ENCODE measurements around the gene SLC17A2.

The SLC17A2 gene

DNA sequence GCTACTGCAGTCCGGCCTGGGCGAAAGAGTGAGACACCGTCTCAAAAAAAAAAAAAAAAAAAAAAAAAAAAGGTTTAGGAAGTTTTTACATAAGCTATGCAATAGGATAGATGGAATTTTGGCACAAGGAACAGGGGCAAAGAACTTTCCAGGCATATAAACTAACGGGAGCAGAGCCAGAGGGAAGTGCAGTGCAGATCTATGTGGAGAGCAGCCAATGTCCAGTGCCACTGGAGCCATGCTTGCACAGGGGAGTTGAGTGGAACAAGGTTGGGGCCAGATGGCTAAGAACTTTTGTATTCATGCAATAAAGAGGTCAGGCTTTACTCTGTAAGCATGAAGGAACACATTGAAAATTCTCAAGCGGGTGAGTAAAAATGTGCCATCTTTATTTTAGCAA, 10.8 kb downstream of the SLC17A2 start:
- no peak for DNase-seq (ENCODE audit: low spot score)

DNA sequence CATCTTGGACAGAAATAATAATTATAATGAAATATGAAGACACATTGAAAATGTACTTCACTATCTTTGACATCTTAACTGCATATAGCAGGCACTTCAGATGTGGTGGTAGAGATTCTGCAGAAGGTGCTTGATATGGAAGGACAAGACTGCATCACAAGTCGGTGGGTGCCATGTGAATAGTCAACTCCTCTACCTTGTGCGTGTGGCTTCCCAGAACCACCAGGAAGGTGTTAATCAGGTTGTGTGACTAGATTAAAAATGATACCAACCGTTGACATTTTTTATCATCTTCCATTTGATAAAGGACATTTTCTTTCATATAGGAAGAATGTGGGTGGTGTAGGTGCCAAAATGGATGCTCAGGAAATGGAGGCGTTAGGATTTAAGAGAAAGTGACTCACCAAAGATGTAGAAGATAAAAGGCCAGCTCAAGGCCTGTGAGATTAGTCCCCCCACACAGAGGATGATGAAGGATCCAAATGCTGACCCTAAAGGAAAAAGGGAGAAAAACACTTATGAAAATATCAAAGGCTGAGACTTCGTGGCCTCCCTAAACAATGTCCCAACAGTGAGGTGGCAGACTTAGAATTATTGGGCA, 12.3 kb downstream of the SLC17A2 start:
- DNase-seq (ENCODE audit: low spot score): no peak

DNA sequence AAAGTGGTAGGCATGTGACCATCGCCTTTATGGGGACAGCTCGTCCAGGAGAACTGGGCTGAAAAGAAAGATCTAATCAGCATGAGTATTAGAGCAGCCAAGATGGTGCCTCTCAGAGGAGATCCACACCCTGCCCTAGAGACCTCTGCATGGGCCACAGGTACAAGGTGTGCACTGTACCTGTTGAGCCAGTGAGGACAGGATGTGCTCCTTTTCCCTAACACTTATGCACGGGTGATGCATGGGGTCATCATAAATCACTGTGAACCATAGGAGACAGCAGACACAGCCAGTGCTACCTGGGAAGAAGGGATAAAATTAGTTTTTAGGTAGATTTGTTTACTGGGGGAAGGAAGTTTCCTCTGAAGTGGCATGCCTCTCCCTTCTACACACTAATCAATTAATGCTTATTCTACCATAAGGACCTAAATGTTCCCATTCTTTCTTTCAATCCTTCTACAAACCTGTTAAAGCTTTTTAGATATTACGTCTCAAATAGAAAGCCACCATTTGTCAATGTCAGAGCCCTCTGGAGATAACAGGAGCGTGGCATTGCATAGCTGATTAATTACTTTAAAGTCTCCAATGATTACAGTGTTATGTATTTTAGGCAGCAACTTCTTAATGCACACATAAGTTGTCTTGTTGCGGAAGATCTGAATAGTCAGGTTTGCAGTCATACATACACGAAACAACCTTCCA, 13.6 kb downstream of the SLC17A2 start:
- DNase-seq (ENCODE audit: low spot score): no peak

DNA sequence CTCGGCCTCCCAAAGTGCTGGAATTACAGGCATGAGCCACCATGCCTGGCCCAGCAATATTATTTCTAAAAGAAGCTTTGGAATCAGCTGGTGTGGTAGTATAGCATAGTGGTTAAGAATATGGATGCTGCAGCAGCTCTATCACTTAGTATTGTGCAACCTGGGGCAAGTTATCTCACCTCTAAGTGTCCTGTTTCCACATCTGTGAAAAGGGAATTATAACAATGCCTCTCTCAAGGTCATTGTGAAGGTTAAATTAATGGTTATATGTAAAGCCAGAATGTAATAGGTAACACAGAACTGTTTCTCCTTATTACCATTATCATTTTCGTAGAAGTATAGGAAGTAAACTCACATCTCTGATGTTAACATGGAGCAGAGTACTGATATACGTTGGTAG, 14.2 kb downstream of the SLC17A2 start:
- no peak for DNase-seq (ENCODE audit: low spot score)

DNA sequence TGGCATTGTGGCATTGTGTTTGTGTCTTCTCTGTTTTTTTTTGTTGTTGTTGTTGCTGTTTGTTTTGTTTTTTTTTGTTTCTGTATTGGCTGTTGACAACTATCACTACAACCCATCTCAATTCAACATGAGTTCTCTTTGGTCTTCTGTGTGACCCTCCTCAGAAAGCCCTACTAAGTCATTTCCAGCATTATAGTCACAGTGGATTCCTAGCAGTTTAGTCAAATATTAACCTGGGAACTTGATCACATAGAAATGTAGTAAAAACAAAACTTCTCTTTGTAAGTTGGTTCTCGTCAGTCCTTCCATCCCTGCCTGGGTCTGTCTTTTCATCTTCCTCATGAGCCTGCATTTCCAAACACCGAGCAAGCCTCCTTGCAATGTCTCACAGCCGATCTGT, 16.8 kb downstream of the SLC17A2 start:
- DNase-seq (ENCODE audit: low spot score): no peak

DNA sequence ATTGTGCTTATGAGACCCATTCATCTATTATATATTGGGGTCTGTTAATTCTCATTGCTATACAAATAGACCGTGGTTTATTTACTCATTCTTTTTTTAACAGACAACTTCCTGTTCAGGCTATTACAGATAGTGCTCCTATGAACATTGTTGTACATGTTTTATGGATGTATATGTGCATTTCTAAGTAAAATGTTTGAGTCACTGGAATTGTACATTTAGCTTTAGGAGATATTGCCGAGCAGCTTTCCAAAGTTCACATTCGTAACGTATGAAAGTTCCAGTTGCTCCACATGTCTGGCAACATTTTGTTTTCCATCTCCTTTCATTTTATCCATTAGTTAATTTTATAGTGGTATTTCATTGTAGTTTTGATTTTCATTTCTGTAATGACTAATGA, 19.1 kb downstream of the SLC17A2 start:
- DNase-seq (ENCODE audit: low spot score): no peak

DNA sequence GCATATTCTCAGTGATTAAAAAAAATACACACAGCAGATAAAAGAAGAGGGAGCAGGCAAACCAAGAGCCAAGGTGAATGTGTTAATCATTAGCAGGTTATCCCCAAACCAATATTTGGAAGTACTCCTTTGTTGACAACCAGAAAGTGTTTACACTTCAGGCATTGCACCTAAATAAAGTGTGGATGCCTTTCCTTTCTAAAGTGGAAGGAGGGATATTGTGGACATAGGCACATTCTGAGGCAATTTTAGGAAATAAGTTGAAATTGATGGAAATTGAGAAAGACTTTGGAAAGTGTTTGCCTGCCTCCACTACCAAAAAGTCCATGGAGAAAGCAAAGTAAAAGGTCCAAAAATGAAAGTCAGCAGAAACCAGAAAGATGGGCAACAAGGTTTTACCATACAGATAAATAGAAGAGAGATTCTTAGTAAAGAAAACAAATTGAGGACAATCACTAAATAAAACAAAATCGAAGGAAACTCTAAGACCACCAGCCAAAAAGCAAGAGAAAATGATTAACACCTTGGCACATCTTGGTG, 22.9 kb downstream of the SLC17A2 start:
- no peak for DNase-seq (ENCODE audit: low spot score)

DNA sequence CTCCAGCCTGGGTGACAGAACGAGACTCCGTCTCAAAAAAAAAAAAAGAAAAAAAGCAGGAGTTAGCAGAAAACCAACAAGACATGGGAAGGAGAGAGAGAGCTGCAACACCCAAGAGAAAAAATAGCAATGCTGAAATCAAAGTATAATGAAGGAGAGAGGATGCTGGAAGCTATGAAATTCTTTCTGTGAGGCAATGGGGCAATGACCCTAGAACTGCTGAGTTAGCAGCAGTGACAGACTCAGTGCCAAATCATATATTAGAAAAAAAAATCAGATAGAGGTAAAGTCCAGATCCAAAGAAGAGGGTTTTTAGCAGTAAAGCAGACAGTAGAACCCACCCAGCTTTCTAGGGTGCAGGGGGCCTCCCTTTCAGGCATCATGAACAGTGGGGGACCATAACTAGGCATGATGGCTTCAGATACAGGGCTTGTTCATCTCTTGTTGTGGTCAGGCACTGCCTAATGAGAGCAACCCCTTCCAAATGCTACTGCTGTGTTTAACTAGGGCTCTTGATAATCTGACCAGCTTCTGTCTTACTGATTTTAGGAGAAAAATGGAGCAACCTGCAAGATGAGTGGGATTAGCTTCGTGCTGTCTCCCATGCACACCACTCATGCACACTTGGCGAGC, 26.9 kb downstream of the SLC17A2 start:
- DNase-seq (ENCODE audit: low spot score): no peak

DNA sequence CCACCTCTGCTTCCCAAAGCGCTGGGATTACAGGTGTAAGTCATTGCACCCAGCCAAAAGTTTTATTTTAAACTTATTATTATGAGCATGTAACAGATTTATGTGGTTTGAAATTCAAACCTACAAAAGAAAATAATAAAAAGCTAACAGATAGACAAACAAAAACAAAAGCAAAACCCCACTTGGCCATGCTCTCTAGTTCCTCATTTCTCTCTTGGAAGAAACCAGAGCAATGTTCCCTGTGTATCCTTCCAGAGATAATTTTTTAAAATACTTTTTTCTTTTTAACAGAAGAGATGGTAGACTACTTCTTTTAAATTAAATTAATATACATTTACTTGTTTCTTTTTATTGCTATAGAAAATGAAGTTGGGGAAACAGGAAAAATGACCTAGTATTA, 28.4 kb downstream of the SLC17A2 start:
- DNase-seq (ENCODE audit: low spot score): no peak

DNA sequence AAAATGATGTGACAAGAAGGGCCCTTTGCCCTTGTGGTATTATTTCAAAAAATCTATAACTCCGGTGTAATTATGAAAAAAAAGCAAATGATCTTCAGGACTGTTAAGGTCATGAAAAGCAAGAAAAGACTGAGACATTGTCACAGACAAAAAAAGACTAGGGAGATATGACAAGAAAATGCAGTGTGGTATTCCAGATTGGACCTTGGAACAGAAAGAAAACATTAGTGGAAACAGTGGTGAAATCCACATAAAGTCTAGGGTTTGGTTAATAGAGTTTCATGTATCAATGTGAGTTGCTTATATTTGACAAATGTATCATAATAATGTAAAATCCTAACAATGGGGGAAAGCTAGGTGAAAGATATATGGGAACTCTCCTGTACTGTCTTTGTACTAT, 29.6 kb downstream of the SLC17A2 start:
- no peak for DNase-seq (ENCODE audit: low spot score)

DNA sequence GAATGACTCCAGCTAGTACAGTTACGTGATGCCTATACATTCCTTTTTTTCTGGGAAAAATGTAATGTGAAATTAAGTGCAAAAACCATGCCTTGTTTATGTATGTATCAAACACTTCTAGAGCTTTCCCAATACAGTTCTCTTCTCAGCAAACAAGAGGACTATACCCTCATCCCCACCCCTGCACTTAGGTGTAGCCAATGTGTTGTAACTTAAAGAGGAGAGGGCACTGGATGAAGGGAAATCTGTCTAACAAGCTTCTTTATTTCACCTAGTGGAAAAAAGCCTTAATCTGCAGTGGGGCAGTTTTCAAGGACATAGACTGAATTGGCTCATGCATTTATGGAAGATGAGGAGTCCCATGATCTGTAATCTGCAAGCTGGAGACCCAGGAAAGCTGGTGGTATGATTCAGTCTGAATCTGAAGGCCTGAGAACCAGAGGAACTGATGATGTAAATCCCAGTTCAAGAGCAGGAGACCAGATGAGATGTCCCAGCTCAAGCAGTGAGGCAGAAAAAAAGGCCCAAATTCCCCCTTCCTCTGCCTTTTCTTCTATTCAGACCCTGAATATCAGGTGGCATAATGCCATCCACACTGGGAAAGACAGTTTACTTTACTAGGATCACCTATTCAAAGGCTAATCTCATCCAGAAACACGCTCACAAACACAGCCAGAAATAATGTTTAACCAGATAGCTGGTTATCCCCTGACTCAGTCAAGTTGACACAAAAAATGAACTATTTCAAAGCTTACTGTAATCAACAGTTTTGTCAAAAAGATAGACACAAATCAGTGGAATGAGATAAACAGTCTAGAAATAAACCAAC, 30.7 kb downstream of the SLC17A2 start:
- no peak for DNase-seq (ENCODE audit: low spot score)

DNA sequence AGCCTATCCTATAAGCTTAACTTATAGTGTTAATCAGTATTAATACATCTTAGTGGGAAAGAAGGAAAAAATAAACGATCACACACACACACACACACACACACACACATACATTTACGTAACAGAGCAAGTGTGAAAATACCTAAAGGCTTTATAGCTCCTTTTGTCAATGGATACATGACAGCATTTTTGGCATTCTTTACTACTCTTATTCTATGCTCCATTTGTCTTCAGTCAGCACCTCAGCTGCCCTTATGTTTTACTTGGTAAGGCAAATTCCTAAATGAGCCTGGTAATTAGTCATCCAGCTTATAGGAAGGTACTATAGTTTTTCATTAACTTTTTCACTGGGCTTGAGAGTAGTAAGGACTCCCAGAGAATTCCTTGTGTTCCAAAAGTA, 31.4 kb downstream of the SLC17A2 start:
- DNase-seq (ENCODE audit: low spot score): no peak

DNA sequence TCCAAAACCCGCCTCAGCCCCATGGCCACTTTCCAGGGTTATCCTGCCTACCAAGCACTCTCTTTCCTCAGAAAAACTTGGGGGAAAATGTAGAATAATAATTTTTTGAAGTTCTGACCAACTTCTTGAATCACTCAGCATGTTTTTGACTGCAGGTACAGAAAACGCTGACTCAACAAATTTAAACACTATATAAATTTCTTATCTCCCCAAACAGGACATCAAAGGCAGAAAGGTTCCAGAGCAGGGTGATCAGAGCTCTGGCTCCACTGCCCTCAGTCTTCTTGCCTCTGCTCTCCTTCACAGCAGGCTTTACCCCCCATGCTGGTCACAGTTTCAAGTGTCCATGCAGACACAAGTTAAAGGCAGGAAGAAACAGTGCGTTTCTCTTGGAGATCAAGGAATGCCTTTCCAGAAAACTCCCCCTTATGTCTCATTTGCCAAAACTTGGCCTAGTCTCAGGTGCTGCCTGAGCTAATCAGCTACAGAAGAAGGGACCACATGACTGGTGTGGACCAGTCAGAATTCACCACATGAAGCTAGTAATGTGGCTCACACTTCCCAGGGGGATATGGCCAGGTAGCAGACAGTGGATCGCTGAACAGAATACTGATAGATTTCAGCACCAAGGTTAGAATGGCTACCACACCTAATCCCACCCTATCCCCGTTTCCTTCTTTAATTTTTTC, 32.1 kb downstream of the SLC17A2 start:
- no peak for DNase-seq (ENCODE audit: low spot score)

DNA sequence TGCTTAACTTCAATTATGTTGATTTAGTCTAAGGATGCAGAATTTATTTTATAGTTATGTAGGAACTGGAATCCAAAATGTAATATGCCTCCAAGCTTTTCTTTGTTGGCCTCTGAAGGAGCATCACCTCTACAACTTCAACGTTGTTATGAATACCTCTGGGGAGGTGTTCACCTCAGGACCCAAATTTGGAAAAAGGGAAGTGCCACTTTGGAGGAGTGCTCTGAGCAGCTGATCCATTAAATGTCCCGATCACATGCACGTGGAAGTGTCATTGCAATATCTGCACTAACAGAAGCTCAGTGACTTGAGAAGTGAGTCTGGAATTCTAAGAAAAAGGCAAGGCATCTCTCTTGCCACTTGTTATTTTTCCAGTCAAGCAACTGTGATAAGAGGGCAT, 34.2 kb downstream of the SLC17A2 start:
- DNase-seq (ENCODE audit: low spot score): no peak

DNA sequence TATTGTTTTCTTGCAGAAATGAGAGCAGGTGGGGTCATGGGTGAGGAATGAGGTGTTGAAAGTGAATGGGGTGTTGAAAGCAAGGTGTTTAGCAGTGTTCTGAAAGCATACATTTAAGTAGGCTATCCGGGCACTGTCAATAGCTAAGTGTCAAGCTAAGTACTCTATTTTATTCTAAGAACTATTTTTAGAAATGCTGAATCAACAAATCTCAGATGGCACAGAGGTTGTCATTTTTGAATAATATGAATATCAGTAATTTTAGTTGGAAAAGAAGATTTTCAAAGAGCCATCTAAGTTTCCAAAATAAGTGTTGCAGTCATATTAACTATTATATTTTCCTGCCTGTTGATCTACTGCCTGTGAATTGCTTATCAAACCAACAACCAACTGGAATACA, 34.7 kb downstream of the SLC17A2 start:
- DNase-seq (ENCODE audit: low spot score): no peak

DNA sequence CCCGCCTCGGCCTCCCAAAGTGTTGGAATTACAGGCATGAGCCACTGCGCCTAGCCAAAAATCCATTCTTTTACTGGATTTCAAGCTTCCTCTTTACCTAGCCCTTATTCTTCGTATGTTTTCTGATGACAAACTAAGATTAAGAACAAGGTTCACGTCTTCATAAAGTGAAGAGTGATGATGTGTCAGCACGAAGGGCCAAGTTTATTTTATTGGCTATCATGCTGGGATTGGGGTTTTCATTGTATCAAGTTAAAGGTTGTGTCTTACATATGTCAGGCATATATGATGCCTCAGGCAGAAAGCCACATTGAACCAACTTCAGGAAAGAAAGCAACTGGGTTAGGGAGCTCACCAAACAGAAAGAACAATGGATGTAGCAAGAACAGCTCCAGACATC, 36.7 kb downstream of the SLC17A2 start:
- DNase-seq (ENCODE audit: low spot score): no peak

DNA sequence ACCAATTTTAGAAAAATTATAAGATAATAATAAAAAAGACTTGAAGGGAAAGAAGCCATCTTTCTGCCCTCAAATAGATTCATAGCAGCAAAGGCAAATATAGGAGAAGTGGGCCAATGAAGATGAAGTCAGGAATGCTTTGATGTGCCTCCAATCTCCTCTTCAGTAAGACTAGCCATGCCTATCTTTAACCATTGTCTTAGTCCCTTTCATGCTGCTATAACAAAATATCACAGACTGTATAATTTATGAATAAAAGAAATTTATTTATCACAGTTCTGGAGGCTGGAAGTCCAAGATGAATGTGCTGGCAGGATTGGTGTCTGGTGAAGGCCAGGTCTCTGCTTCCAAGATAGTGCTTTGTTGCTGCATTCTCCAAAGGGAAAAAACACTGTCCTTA, 37.6 kb downstream of the SLC17A2 start:
- no peak for DNase-seq (ENCODE audit: low spot score)

DNA sequence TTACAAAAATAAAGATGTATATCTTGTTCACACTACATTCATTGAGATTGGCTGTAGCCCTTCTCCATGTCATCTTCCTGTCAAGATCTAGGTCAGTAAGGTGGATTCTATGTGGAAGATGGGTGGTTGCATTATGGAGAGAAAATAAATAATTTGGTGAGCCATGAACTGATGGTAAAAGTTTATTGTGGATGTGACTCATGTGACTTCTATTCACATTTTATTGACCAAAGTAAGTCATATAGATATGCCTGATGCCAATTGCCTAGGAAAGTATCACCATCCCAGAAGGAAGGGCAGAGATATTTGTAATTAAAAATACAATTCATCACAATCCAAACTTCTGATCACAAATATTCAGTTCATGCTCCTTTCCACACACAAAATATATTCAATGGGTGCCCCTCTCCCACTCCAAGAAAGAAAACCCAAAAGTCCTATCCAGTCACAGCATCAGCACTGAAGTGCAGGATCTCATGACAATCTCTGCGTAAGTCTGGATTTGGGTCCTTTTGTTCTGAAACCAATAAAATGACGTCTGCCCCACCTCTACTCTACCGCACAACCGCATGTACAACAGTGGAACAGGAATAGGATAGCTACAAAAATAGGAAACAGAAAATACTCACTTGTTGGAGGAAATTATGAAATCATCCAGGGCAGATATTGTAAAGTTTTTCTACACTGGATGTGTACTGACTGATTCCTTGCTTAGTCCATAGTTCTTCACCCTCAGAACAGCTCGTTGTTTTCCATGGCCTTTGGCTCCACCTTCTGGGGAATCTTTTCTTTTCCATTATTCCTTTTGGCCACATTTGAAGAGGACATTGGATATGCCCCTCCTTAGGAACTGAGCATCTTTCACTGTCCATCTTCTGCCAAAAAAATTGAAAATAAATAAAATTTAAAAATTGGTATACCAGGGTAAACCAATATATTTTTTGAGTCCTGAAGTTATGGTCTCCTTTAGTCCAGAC, 40.3 kb downstream of the SLC17A2 start:
- peak; percentile 12 for DNase-seq (ENCODE audit: low spot score)

DNA sequence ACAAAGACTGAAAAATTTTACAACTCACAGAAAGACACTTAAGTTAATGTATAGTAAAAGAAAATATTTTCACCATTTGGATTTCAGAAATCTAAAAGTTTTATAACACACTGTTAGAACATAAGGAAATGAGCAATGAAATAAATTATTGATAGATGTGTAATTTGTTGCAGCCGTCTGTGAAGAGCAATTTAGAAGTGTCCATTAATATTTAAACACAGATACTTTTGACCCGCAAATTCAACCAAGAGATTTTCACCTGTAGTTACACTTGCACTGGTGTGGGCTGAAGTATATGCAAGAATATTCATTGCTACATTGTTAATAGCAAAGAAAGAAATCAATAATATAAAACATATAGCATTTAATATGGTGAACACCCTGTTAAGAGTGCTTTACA, 41.9 kb downstream of the SLC17A2 start:
- no peak for DNase-seq (ENCODE audit: low spot score)

DNA sequence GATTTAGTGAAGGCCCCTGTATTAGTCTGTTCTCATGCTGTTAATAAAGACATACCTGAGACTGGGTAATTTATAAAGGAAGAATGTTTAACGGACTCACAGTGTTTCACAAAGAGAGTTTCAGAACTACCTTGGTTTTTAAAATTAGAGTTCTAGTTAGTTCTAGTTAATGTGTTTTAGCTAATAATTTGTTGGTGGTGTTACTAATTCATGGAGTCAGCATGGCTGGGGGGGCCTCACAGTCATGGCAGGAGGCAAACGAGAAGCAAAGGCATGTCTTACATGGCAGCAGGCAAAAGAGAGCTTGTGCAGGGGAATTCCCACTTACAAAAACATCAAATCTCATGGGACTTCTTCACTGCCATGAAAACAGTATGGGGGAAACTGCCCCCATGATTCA, 44.4 kb downstream of the SLC17A2 start:
- no peak for DNase-seq (ENCODE audit: low spot score)

DNA sequence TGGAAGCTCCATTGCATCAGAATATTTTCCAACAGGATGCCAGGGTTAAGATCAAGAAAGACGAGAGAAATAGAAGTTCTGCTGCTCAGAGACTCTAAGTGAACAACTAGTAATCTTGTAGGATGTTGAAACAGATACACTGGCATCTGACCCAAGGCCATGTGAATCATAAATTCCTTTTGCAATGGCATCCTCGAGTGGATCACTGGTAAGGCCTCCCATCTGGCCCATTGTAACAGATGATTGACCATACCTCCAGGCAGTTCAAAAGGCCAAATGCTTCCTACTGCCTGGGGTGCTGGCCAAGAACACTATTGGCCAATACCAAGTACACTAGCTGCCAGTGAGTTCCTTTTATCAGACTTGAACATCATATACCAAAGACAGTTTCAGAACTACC, 46.5 kb downstream of the SLC17A2 start:
- DNase-seq (ENCODE audit: low spot score): peak; percentile 23
